Hematopoietic multipotent progenitor cell treated with erythropoietin and hydrocortisone succinate and interleukin-3 and kit ligand, for 15 days (in vitro differentiated cells): Measurements from ENCODE around the gene WIPF1.
"Not testable (repeated sequence)": the region's sequence is repeated elsewhere in the genome, so short reads cannot be mapped to it uniquely, and the experiment has no call there.

ENCODE experiments used
- DNase-seq: peaks from one replicate; pipeline ENCODE4 v3.0.0-alpha.2; 2015; ENCODE audit warnings: low spot score

Gene WIPF1

DNA sequence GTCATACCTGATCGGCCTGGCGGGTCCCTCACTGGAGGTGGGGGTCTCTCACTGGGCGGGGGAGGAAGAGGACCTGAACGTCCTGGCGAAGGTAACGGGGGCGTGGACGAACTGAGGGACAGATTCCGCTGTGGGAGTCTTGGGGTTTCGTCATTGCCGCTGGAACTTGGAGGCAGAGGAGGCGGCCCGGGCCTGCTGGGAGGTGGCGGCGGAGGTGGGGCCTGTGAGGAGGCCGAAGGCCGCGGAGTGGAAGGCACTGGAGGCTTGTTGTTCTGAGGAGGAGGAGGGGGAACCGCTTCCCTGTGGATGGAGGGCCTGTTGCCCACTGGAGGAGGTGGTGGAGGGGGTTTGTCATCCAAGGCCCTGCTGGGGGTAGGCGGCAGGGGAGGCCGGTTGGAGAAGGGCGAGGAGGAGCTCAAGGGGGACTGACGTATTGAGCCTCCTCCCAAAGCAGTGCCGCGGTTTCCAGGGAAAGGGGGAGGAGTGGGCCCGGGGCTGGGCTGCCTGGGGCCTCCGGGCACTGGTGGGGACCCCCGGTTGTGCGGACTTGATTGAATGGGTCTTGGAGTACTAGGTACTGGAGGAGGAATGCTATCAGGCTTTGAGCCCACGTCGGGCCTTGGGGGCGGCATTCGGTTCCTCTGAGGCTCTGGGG is 25.8 kb downstream of the WIPF1 start:
- no peak for DNase-seq

DNA sequence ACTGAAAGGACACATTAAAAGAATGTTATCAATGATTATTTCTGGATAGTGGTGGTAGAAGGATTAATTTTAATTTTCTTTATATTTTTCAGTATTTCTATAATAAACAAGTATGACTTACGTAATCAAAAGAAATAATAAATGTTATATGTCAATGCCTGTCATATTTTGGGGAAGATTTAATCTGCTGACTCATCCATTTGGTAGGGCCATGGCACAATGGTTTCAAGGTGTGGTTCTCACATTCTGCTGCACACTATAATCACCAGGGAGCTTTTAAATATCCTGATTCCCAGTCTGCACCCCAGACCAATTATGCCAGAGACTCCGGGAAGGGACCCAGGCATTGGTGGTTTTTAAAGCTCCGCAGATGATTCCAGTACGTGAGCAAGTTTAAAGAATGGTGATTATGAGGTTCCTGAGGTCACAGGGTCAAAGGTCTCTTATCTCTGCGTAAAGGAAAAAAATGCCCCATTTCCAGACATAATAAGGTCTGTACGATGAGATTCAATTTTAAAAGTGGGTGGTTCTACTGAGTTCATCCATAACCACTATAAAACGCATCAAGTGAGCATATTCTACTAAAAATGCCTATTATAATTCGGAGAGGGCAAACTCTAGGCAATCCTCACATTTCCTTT is 27.2 kb downstream of the WIPF1 start:
- DNase-seq = no peak

DNA sequence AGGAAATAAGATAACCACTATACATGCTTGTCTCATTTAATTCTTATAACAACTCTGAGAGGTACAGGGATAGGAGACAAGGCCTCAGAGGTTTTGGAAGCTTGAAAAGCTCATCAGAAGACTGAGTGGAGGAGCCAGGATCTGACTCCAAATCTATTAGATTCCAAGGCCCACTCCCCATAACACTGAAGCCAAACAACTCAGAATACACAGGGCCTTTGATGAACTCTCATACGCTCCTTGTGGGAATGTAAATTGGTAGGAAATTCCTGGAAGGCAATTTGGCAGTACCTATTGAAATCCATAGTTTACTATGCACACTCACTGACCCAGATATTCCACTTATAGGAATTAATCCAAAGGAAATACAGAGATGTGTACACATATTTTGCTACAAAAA is 27.9 kb downstream of the WIPF1 start:
- DNase-seq = no peak

GRCh38 chr2:174568425-174568824 is 29.2 kb downstream of the WIPF1 start:
- DNase-seq = no peak

DNA sequence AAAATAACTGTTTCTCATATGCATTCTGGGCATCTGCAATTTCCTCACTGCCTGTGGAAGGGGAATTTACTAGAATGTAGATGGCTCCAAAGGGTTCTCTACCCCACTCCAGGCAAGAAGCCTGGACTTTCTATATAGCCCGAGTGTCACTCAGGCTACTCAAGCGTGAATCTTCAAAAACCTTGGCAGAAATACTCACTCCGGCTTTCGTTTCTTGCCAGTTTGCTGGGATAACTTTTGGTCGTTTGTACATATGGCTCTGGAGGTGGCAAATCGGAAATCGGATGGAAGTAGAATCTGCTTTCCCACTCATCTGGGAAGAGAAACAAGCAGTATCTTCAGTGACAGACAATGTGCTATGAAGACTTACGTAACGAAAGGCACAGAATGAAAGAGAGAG is 30.7 kb downstream of the WIPF1 start:
- no peak for DNase-seq

DNA sequence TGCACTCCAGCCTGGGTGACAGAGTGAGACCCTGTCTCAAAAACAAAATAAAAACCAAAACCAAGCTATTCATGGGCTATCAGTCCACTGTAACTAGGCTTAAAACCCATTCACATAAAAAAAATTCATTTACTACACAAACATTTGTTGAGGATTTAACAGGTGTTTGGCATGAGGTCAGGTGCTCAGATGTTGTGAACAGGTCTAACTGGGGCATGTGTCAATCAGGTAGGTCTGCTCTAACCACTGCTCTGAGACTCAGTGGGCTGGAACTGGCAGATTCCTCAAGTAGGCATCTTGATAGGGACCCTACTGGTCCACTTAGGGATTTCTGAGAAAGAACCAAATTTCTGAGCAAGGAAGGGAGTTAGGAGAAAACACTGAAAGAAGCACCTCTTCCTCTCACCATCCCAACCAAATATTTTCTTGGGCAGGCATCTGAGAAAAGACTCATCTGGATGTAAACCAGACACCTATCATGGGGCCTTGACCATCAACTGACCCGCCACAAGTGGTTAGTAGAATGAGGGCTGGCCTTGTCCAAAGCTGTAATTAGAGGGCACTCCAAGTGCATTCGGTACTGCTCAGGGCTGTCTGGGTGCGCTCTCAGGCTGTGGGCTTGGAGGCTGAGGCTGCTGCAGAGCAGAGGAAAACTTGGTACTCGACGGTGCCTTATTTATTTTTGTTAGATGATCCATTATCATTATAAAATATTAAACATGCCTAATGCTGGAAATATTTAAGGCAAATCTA is 33.9 kb downstream of the WIPF1 start:
- DNase-seq = no peak

DNA sequence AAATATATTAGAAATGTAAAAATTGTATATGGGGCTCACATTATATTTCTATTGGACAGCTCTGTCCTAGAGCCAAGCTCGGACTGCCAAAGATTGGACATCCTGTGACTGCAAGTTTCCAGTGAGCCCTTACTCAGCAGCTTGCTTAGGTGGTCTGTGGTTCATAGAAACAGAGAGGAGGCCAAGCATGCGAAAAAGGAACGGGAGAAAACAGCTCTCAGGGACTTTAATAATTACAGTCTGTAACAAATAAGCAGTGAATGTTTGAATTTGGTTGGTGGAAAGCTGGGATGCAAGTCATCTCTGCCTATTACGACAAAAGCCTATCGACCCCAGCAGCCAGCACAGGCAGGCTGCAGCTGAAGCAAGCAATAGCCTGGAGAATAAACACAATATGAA is 35.6 kb downstream of the WIPF1 start:
- no peak for DNase-seq

DNA sequence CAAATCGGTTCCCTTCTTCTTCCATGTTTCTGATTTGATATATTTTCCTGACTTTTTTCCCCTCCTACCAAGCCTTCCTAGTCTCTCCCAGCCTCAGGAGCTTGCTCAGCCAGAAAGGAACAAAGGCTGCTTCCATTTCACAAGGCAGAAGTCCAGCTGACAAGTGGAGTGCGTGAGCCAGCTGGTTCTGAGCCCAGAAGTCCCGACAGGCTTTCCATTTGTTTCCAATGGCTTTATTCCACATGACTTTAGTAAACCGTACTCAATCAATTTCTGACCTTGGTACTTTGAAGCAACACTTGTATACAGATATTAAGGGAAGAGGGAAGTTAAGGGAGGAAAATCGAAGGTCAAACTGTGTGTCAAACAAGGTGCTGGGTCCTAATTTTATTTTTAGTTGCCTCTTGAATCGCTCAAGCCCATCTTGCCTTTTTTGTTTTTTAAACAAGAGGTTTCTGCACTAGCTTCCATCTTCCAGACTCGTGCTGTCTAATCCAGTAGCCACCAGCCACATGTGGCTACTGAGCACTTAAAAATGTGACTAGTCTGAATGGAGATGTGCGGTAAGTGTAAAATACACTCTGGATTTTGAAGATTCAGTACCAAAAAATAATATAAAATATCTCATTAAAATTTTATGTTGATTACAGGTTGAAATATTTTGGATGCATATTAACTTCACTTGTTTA is 36.2 kb downstream of the WIPF1 start:
- no peak for DNase-seq

DNA sequence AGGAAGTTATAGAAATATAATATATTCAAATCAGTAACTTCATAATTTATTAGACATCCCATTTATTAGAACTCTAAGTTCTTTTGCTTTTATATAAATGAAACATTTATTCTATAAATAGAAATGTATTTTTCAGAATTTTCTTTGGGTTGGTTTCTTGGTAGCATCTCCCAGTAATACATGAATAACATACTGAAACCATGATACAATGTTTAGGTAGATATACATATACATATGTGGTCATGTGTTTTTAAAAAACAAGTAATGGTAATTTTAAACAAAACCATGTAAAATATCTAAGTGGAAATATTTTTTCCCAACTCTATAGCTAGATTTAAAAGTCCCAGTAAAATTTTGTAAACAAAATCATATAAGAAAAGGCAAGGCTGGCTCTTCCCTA is 36.9 kb downstream of the WIPF1 start:
- DNase-seq = no peak

- DNase-seq = no peak
These were observed 41.6 kb downstream of the WIPF1 start for GRCh38 chr2:174555998-174556397.

- no peak for DNase-seq
These were observed 43.0 kb downstream of the WIPF1 start for GRCh38 chr2:174554529-174555150.

DNA sequence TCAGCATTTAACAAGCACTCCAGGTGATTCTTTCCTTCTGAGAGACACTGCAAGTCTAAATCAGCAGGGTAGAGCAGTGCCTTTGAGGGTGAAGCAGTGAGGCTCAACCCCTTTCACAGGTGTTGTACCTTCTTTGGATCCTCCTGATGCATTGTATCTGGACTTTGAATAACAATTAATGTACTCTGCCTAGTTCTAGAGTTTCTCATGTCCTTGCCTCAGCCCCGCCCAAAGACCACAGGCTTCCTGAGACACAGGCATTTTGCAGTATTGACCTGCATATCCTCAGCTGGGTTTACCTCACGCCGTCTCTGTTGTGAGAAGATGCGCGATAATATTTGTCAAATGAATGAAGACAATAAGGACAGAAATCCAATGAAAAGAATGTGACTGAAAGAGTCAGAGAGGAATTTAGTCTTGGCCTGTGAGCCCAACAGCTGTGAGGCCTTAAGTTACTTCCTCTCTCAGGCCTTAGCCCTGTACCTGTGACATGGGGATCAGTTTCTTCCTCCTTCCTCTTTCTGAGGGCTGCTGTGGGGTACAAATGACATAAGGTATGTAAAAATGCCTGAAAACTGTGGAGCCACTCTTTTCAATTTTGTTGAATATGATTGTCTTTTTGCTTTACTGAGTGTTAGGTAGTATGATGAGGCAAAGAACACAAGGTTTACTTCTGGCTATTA is 43.7 kb downstream of the WIPF1 start:
- DNase-seq = no peak

DNA sequence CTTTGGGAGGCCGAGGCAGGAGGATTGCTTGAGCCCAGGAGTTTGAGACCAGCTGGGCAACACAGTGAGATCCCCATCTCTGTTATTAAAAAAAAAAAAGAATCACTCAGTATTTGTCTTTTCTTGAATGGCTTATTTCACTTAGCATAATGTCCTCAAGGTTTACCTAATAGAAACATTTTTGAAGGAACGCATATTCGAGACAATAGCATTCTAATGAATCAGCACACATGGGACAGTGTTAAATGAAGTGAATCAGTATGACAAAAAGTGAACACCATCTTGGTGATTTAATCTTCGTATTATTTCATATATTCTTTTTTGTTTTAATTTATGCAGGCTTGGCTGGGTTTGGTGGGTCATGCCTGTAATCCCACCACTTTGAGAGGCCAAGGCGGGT is 44.7 kb downstream of the WIPF1 start:
- no peak for DNase-seq

GRCh38 chr2:174551697-174552096 is 45.9 kb downstream of the WIPF1 start:
- no peak for DNase-seq

- DNase-seq = not testable (repeated sequence)
These were observed 49.0 kb downstream of the WIPF1 start for GRCh38 chr2:174548646-174549045.

DNA sequence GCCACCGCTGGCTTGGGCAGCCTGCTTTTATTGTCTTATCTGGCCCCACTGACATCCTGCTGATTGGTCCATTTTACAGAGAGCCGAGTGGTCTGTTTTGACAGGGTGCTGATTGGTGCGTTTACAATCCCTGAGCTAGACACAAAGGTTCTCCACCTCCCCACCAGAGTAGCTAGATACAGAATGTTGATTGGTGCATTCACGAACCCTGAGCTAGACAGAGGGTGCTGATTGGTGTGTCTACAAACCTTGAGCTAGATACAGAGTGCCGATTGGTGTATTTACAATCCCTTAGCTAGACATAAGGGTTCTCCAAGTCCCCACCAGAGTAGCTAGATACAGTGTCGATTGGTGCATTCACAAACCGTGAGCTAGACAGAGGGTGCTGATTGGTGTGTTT is 49.6 kb downstream of the WIPF1 start:
- DNase-seq = not testable (repeated sequence)

DNA sequence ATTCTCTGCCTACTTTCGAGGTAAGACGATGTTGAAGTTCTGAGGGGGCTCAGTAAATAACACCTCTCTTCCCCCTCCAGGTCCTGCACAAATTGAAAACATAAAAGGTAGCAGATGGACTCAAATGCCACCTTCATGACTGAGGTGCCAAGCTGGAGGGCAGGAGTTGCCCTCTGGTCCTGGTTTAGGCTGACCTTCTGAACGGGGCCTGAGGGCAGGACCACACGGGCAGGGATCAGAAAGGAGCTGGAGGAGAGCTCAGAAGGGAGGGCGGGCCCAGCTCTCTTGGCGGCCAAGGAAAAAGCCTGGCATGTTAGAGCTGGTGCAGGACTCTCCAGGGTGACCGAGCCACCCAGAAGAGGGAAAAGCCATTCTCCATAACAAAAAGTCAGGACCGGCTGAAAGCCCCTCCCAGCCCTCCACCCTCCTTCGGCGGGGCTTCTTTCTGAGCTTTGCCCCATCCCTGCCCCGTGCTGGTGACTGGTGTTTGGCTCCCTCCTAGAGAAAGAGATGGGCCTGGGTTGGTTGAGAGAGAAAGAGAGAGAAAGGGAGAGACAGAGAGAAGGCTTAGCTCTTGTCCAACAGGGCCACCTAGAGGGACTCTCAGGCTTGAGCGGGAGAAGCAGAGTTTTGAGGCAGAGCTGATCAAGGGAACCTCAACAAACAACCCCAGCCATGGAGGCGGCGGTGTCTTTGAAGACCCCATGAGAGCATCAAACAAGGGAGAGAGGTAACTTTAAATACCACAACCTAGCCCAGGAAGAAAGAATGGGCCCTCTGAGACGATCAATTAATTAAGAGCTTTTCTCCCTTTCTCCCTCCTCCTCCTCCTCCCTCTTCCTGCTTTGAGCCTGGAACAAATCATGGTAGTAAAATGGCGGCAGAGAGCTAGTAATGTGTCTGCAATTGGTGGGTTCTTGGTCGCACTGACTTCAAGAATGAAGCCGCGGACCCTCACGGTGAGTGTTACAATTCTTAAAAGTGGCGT is 50.8 kb downstream of the WIPF1 start:
- peak; percentile 9 for DNase-seq

DNA sequence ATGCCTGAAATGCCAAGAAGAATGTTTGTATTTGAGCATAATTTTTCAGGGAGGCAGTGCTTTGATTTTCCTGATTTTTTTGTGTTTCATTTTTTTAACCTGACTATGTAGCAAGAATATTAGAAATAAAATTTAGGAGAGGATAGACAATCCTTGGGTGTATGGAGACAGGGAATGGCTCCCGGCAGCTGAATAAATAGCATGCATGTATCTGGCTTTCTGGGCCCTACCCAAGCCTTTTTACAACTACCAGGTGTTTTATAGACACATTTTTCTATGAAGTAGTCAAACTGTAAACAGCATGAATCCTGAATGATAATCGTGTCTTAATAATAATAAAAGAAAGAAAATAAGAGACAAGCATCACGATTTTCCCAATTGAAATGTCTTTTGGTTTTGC is 52.4 kb downstream of the WIPF1 start:
- no peak for DNase-seq

- no peak for DNase-seq
These were observed 52.8 kb downstream of the WIPF1 start for GRCh38 chr2:174544802-174545201.

DNA sequence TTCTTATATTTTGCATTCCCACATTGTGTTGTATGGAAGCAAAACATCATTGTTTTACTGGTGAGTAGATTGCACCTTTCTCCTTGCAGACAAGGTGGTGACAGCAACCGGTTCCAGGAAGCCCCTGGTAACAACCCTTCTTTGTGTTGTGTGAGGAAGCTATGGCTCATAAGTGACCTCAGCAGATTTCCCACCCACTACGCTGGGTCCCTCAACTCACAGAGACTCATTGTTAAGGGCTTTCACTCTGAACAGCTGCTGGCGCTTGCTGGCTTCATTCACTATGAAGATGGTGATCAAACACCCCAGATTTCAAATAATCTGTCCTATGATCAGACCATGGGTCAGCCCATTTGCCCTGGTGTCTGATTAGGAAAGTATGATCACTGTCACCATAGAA is 53.4 kb downstream of the WIPF1 start:
- no peak for DNase-seq

- DNase-seq = no peak
These were observed 56.7 kb downstream of the WIPF1 start for GRCh38 chr2:174540893-174541292.
